Breast epithelium (tissue), 3 donors: Measurements from ENCODE around the gene TXNDC16.

Source experiments
- CTCF ChIP-seq, 3 donors: fragments of 450-650 bp; IDR thresholded peaks; one replicate each; pipeline ENCODE4 v1.5.1; 2016 to 2017; ENCODE audit warnings: antibody characterized with exemption in 3 of 3, mild to moderate bottlenecking in 3 of 3, moderate library complexity in 3 of 3
- POLR2A ChIP-seq: fragments of 450-650 bp; IDR thresholded peaks from one replicate; pipeline ENCODE4 v1.6.1; 2016; ENCODE audit warnings: antibody characterized with exemption, mild to moderate bottlenecking, moderate library complexity
- POLR2AphosphoS5 ChIP-seq, 3 donors: sonication (generic); formaldehyde crosslinking; IDR thresholded peaks; one replicate each; pipeline ENCODE4 v1.6.1; 2017; ENCODE audit warnings: antibody characterized with exemption in 3 of 3

DNA sequence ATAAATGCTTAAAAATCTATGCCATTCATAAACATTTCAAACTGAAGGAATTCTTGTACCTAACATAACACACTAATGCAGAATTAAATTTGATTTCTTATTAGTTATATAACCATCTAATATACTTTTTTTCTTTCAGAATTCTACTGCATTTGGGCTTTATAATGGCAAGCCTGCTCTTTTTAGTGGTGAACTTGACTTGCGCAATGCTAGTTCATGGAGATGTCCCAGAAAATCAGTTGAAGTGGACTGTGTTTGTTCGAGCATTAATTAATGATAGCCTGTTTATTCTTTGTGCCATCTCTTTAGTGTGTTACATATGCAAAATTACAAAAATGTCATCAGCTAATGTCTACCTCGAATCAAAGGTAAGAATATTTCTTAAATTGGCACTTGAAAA, 47.7 kb upstream of the TXNDC16 start:
- TF ChIP-seq CTCF (IDR thresholded peaks at IDR 0.05), result no peak
- TF ChIP-seq POLR2A, result no peak
- TF ChIP-seq POLR2AphosphoS5 (IDR thresholded peaks at IDR 0.05), result no peak
